ENCODE results near the gene DNAJC30.

The DNAJC30 gene

GRCh38 chr7:73647725-73648592 is 35.3 kb downstream of the DNAJC30 start:
- DNase-seq (ENCODE audit: low spot score): no peak

GRCh38 chr7:73646785-73647724 is 36.2 kb downstream of the DNAJC30 start:
- no peak for DNase-seq (ENCODE audit: low spot score)

DNA sequence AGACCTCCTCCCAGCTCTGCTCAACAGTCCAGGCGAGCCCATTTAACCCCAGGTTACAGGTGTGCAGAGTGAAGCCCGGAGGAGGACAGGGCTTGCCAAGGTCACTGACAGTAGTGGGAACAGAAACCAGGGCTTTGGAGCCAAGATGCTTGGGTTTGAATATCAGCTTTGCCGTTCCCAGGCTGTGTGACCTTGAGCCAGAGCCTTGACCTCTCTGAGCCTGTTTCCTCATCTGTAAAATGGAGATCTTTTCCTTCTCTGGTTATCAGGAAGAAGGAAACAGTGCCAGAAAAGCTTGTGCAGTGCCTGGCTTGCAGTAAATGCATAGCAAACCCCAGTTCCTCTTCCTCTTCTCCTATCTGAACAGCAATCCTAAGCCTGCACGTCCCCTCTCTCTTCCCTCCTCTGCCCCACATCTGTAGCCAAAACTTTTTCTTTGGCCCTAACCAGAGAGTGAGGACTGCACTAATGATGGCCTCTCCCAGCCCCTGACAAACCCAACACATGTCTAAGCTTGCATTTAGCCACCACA is 37.5 kb downstream of the DNAJC30 start:
- no peak for DNase-seq (ENCODE audit: low spot score)

DNA sequence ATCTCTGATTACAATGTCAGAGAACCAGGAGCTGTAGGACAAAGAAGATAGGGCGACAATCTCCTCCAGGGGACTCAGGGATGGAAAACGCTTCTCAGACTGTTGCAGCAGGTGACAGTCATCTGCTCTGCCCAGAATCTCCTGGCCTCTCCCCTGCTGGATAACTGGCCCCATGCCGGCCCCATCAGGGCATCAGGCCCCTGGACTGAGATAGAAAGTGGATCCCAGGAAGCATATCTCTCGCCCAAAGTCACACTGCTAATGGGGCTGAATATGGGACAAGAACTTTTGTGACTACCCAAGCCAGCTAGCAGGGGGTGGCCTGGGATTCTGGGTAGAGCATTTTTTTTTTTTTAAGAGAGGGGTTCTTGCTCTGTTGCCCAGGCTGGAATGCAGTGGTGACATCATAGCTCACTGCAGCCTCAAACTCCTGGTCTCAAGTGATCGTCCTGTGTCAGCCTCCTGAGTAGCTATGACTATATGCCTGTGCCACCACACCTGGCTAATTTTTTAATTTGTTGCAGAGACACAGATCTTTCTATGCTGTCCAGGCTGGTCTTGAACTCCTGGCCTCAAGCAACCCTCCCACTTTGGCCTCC is 38.5 kb downstream of the DNAJC30 start:
- no peak for DNase-seq (ENCODE audit: low spot score)

DNA sequence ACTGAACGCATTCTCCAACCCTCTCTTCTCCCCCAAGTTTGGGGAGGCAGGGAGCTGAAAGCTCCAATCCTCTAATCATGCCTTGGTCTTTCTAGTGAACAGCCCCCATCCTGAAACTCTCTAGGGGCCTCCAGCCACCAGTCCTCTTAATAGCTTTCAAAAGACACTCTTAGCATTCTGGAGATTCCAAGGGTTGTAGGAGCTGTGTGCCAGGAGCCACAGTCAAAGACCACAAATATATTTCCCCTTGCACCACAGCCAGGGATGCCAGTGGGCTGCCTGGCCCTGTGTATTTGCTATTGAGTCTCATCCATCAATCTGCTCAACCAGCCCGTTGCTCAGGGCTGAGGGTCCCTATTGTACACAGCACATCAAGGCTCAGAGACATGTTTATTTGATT is 40.4 kb downstream of the DNAJC30 start:
- no peak for DNase-seq (ENCODE audit: low spot score)

- DNase-seq (ENCODE audit: low spot score): no peak
Measured at GRCh38 chr7:73638911-73639310, 44.3 kb downstream of the DNAJC30 start.

DNA sequence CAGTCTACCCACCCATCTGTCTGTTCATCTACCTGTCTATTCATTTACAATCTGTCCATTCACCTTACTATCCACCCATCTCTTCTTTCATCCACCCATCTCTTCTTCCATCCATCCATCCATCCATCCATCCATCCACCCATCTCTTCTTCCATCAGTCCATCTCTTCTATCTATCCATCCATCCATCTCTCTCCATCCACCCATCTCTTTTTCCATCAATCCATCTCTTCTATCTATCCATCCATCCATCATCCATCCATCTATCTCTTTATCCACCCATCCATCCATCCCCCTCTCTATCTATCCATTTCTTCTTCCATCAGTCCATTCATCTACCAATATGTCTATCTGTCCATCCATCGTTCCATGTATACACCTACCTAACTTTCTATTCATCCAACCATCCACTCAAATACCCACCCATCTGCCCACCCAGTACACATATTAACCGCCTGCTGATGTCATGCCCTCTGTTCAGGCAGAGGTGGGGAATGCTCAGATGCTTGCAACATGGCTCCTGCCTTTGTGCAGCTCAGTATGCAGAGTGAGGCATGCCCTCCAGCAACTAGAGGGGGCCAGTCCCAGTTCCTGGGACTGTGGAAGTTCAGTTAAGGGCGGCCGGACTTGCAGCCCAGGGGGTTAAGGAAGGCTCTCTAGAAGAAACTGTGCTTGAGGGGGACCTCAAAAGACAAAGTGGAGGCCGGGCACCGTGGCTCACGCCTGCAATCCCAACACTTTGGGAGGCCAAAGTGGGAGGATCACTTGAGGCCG is 47.6 kb downstream of the DNAJC30 start:
- DNase-seq (ENCODE audit: low spot score): no peak

DNA sequence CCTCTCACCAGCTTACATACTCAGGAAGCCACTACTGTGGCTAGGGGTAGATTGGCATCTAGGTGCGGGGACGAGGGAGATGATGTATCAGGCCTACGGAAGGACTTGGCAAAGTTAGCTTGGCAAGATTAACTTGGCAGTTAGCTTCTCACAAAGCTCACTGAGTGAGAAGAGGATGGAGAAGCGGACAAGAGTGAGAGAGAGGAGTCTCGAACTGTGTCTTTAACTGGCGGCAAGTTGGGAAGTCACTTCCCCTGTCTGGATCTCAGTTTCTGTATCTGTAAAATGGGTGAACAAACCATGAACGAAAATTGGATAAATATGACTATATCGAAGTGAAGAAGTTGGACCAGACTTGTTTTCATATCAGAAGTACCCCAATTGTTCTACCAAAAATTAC is 49.4 kb downstream of the DNAJC30 start:
- DNase-seq (ENCODE audit: low spot score): no peak

- DNase-seq (ENCODE audit: low spot score): no peak
Measured at GRCh38 chr7:73633323-73633722, 49.9 kb downstream of the DNAJC30 start.

- DNase-seq (ENCODE audit: low spot score): no peak
Measured at GRCh38 chr7:73631558-73631957, 51.7 kb downstream of the DNAJC30 start.

All from hematopoietic multipotent progenitor cell treated with erythropoietin and hydrocortisone succinate and interleukin-3 and kit ligand, for 15 days (in vitro differentiated cells).